ENCODE results near the gene GPR171.

GRCh38 chr3:151171145-151171757 lies 31.8 kb downstream of the GPR171 start:
- TF ChIP-seq, protein P1, sequence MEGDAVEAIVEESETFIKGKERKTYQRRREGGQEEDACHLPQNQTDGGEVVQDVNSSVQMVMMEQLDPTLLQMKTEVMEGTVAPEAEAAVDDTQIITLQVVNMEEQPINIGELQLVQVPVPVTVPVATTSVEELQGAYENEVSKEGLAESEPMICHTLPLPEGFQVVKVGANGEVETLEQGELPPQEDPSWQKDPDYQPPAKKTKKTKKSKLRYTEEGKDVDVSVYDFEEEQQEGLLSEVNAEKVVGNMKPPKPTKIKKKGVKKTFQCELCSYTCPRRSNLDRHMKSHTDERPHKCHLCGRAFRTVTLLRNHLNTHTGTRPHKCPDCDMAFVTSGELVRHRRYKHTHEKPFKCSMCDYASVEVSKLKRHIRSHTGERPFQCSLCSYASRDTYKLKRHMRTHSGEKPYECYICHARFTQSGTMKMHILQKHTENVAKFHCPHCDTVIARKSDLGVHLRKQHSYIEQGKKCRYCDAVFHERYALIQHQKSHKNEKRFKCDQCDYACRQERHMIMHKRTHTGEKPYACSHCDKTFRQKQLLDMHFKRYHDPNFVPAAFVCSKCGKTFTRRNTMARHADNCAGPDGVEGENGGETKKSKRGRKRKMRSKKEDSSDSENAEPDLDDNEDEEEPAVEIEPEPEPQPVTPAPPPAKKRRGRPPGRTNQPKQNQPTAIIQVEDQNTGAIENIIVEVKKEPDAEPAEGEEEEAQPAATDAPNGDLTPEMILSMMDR (CRISPR knock-in tag; IDR thresholded peaks at IDR 0.05) = no peak
- TF ChIP-seq SETDB1 (CRISPR knock-in tag; IDR thresholded peaks at IDR 0.05; ENCODE audit: borderline replicate concordance) = no peak

Data from HepG2 (cell line).